ENCODE data around the gene LCE1F. TPM values are rescaled to one million over a fixed set of nuclear protein-coding genes. Genes with fewer than 3 reads are reported as not detected.

Gene LCE1F
- total and polyA plus RNA-seq, 2 donors from 2014 or later, result not detected

GRCh38 chr1:152735648-152736047 is 39.3 kb upstream of the LCE1F start:
- H3K36me3 ChIP-seq (ENCODE audit: control insufficient read depth in 2 of 3, insufficient read depth in 3 of 3, low read length in 3 of 3), result no peaks in the 10 kb centered on the region
- DNase-seq, result no peak
- H3K9ac ChIP-seq (ENCODE audit: low read length in 3 of 3), result no peak overlapping the region
- intact Hi-C loops (cut with DNase I), result no loop called here
- FAIRE-seq, result no peak
- peak; percentile 46 for TF ChIP-seq CTCF (IDR thresholded peaks at IDR 0.05; ENCODE audit: borderline replicate concordance, extremely low read depth, insufficient read depth)
- H3K4me3 ChIP-seq (ENCODE audit: low read length in 3 of 3), result no peak overlapping the region
- no peaks in the 10 kb centered on the region for H3K4me1 ChIP-seq (ENCODE audit: control insufficient read depth in 2 of 3, insufficient read depth in 2 of 3, low read depth in 1 of 3, low read length in 3 of 3)
- no peaks in the 10 kb centered on the region for H3K9me3 ChIP-seq (ENCODE audit: control insufficient read depth in 2 of 3, insufficient read depth in 1 of 3, low read length in 3 of 3)
- H3K27me3 ChIP-seq (ENCODE audit: control insufficient read depth, insufficient read depth, low read length), result no peaks in the 10 kb centered on the region
- no peak overlapping the region for H3K27ac ChIP-seq (ENCODE audit: low read depth in 2 of 2, low read length in 2 of 2)

DNA sequence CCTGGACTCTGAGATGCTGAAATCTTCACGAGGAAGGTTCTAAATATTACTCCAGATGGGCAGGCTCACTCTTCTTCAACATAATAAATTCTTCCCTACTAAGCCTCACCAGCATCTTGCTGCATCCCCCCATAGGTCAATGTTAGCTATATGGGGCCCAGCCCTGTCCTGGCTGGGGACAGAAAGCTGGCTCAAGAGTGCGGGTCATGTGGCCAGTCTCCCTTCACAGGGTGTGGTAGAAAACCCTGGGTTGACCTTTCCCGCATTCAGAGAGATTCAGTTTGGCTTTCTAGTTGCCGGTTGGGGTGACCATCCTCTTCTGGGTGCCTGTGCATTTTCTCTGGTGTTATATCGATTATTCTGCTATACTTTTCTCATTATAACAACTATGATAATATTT is 36.9 kb upstream of the LCE1F start:
- H3K4me3 ChIP-seq (ENCODE audit: low read length in 3 of 3), result no peak overlapping the region
- TF ChIP-seq CTCF (IDR thresholded peaks at IDR 0.05; ENCODE audit: borderline replicate concordance, extremely low read depth, insufficient read depth), result no peak
- no peaks in the 10 kb centered on the region for H3K4me1 ChIP-seq (ENCODE audit: control insufficient read depth in 2 of 3, insufficient read depth in 2 of 3, low read depth in 1 of 3, low read length in 3 of 3)
- no peaks in the 10 kb centered on the region for H3K27me3 ChIP-seq (ENCODE audit: control insufficient read depth, insufficient read depth, low read length)
- no peak for DNase-seq
- H3K9me3 ChIP-seq (ENCODE audit: control insufficient read depth in 2 of 3, insufficient read depth in 1 of 3, low read length in 3 of 3), result no peaks in the 10 kb centered on the region
- intact Hi-C loops (cut with DNase I), result no loop called here
- no peak overlapping the region for H3K27ac ChIP-seq (ENCODE audit: low read depth in 2 of 2, low read length in 2 of 2)
- FAIRE-seq, result no peak
- H3K36me3 ChIP-seq (ENCODE audit: control insufficient read depth in 2 of 3, insufficient read depth in 3 of 3, low read length in 3 of 3), result no peaks in the 10 kb centered on the region
- H3K9ac ChIP-seq (ENCODE audit: low read length in 3 of 3), result no peak overlapping the region

GRCh38 chr1:152739841-152740240 is 35.1 kb upstream of the LCE1F start:
- no peak for FAIRE-seq

More at GRCh38 chr1:152739841-152740240, 35.1 kb upstream of the LCE1F start:
- no peak overlapping the region for H3K27ac ChIP-seq (ENCODE audit: low read depth in 2 of 2, low read length in 2 of 2)
- DNase-seq, result no peak
- H3K9ac ChIP-seq (ENCODE audit: low read length in 3 of 3), result no peak overlapping the region
- TF ChIP-seq CTCF (IDR thresholded peaks at IDR 0.05; ENCODE audit: borderline replicate concordance, extremely low read depth, insufficient read depth), result no peak
- H3K4me3 ChIP-seq (ENCODE audit: low read length in 3 of 3), result no peak overlapping the region
- H3K27me3 ChIP-seq (ENCODE audit: control insufficient read depth, insufficient read depth, low read length), result no peaks in the 10 kb centered on the region
- intact Hi-C loops (cut with DNase I), result no loop called here
- H3K9me3 ChIP-seq (ENCODE audit: control insufficient read depth in 2 of 3, insufficient read depth in 1 of 3, low read length in 3 of 3), result no peaks in the 10 kb centered on the region
- no peaks in the 10 kb centered on the region for H3K36me3 ChIP-seq (ENCODE audit: control insufficient read depth in 2 of 3, insufficient read depth in 3 of 3, low read length in 3 of 3)
- no peaks in the 10 kb centered on the region for H3K4me1 ChIP-seq (ENCODE audit: control insufficient read depth in 2 of 3, insufficient read depth in 2 of 3, low read depth in 1 of 3, low read length in 3 of 3)

All from kidney (tissue), 14 donors.